ENCODE results near the gene SLC7A6.

Gene SLC7A6

DNA sequence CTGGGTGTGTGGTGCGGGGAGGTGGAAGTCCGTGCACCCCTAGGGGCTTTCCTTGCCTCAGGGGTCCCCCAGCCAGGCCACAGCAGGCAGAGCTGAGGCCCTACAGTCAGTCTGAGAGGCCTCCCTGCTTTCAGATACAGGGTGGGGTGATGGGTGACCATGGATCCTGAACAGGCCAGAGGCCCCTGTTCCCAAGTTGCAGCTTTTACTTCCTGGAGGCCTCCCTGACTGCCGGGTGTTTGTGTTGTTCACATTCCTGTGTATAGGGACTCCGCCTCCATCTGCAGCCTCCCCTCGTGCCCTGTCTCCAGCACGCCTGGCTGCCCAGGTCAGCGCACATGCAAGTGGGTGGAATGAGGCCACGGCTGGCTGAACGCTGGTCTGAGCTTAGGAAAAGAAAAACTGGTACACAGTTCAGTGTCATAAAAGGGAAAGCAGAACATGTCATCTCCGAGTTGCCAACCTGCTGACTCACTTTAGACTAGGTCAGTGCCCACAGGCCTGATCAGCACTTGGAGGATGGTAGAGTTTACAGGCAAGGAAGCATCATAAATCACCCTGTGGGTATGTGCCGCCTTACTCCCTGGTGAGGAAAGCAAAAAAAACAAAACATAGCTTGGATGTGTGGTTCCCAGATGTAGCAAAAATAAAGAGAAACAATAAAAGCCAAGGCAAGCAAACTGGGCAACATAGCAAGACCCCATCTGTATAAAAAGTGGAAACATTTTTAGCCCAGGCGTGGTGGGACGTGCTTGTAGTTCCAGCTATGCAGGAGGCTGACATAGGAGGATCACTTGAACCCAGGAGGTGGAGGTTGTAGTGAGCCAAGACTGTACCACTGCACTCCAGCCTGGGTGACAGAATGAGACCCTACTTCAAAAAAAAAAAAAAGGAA lies 6.2 kb upstream of the SLC7A6 start:
- no peak for DNase-seq

DNA sequence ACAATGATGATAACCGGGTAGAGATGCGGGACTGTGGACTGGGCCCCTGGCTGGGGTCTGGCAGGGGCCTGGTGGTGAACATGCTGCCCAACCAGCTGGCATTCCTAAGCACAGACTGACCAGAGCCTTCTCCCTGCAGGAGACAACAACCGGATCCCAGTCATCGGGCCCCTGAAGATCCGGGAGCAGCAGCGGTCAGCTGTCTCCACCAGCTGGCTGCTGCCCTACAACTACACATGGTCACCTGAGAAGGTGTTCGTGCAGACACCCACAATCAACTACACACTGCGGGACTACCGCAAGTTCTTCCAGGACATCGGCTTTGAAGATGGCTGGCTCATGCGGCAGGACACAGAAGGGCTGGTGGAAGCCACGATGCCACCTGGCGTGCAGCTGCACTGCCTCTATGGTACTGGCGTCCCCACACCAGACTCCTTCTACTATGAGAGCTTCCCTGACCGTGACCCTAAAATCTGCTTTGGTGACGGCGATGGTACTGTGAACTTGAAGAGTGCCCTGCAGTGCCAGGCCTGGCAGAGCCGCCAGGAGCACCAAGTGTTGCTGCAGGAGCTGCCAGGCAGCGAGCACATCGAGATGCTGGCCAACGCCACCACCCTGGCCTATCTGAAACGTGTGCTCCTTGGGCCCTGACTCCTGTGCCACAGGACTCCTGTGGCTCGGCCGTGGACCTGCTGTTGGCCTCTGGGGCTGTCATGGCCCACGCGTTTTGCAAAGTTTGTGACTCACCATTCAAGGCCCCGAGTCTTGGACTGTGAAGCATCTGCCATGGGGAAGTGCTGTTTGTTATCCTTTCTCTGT lies 5.1 kb upstream of the SLC7A6 start:
- no peak for DNase-seq

DNA sequence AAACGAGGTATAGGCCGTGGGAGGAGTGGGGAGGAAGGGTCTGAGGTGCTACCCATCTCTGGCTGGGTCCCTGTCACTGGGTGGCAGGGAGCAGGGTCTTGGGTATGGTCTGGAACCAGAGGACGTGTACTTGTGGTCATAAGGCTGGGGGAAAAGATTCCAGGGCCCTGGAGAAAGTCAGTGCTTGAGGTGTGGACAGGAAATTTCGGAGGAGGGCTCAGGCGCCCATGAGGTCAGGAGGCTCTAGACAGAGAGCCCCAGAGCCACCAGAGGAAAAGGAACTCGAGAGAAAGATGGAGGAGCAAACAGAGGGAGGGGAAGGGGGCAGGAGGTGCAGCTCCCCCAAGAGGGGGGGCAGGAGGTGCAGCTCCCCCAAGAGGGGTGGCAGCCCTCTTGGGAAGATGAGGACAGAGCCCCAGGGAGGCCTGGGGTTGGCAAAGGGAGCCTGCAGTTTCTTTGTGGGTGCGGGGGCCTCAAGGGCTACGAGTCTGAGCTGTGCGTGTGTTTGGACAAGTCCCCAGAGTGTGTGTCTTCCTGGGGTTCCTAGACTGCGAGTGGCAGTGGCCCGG lies 683 bp upstream of the SLC7A6 start:
- no peak for DNase-seq

DNA sequence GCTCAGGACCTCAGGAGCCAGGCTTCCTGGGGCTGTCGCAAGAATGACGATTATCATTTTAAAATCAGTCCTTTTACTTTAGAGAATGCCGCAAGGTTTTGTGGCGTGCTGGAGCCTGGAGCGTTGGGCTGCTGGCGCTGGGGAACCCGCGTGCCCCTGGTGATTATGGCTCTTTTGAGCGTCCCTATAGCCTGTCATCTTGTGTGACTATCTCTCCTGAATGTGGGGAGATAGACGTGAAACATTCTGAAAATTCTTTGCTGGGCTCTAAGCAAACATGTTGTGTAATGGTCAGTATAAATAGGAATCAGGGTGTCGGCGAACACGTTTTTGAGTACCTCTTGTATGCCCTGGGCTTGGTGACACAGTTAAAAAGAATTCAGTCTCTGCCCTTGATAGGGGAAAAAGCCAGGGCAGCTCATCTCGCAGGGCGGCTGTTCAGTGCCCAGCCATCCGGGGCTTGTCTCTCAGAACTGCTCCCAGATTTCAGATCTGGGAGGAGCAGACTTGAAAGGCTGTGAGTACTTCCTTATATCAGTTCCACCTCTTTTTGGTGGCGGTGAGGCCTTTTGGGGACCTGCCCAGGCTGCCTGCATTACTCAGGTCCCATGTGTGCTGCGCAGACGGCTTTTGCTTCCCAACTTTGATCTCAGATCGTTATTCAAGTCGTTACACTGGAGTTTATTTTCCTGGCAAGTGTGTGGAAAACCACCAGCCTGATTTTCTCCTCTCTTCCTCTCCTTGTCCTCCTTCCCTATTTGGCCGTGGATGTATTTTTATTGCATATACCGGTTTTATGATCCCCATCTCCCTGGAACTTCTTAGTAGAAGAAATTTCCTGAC lies 973 bp downstream of the SLC7A6 start:
- DNase-seq, result no peak

GRCh38 chr16:68267612-68268405 lies 3.5 kb downstream of the SLC7A6 start:
- DNase-seq, result peak; percentile 66

DNA sequence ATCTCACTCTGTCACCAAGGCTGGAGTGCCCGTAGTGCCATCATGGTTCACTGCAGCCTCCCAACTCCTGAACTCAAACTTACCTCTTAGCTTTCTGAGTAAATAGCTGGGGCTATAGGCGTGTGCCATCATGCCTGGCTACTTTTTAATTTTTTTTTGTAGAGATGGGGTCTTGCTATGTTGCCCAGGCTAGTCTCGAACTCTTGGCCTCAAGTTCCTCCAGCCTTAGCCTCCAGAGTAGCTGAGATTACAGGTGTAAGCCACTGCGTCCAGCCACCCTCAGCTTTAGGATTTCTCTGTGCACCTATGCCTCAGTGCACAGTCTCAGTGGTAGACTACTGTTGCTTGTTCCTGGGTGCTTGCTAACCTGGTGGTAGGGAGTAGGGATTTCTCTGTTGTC lies 5.5 kb downstream of the SLC7A6 start:
- DNase-seq, result no peak

GRCh38 chr16:68270353-68270752 lies 6.0 kb downstream of the SLC7A6 start:
- DNase-seq, result no peak

DNA sequence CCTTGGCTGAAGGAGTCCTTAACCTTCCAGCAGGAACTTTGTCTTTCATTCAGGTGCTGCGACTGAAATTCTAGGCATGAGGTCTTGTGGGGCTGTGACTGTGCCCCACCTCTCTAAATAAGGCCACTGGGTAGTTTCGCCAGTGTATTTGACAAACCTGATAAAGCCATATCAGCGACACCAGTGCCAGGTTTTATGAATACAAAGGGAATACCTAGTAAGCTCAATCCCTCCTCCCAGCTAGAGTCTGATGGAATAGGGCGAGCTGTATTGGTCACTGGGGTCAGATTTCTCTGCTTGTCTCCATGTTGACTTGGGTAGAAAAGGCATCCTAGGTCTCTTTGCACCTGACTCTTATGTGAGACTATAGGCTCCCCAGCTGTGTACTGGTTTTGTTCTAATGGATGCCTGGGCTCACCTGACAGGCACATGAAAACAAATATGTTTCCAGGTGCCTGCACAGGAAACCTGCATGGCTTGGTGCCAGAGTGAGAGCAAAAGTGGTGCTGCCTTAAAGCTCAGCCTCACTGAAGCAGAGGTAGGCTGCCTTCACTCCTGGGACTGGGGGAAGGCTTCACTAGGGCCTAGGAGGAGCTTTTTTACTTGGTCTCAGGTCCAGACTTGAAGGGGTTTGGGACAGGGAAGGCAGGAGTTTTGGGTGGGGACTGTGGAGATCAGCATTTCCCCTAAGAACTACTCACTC lies 8.3 kb downstream of the SLC7A6 start:
- DNase-seq, result no peak

DNA sequence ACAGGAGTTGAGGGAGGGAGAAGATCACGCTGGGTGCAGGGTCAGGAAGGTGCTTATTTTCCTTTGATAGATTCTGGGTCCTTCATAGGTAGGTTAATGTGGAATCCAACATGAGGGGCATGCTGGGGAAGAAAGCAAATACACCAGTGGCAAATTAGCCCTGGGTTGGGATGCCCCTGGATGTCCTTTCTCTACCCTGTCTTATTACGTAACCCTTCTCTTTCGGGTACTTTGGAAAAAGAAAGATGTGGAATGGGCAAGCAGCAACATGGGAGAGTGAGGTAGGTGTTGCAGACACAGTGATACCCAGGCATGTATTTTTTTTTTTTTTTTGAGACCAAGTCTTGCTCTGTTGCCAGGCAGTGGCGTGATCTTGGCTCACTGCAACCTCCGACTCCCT lies 9.1 kb downstream of the SLC7A6 start:
- DNase-seq, result no peak

- no peak for DNase-seq
Measured at GRCh38 chr16:68273896-68274295, 9.6 kb downstream of the SLC7A6 start.

GRCh38 chr16:68274441-68274840 lies 10.1 kb downstream of the SLC7A6 start:
- DNase-seq, result no peak

- DNase-seq, result no peak
Measured at GRCh38 chr16:68275611-68276191, 11.4 kb downstream of the SLC7A6 start.

DNA sequence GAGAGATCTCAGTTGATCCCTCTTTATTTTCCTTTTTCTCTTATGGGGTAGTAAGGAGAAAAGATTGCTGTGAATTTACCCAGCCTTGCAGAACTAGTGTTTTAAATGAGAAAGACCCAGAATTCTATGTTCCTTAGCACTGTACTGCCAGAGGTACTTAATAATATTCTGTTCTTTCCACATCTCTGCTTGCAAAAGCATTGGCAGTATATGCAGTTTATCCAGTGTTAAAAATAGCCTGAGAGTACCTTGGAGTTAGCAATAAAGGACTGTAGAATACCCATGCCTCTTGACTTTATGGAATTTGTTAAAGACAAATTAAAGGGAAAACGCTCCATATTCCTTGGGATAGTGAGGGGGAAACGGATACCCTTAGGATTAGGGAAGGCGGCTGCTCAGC lies 11.9 kb downstream of the SLC7A6 start:
- DNase-seq, result no peak

GRCh38 chr16:68279726-68280558 lies 15.6 kb downstream of the SLC7A6 start:
- DNase-seq, result no peak

- DNase-seq, result no peak
Measured at GRCh38 chr16:68281368-68282063, 17.2 kb downstream of the SLC7A6 start.

DNA sequence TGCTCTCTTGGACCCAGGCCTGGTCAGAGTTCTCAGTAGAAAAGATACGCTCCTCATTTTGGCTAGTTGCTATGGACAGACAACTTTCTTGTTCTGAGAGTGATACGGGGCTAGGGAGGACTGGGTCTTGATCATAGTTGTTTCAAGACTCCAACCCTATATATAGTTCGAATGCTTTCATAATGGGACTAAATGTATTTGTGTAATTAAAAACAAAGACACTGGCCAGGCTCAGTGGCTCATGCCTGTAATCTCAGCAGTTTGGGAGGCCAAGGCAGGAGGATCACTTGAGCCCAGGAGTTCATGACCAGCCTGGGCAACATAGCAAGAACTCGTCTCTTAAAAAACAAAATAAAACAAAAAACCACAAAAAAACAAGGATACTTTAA lies 17.7 kb downstream of the SLC7A6 start:
- no peak for DNase-seq

DNA sequence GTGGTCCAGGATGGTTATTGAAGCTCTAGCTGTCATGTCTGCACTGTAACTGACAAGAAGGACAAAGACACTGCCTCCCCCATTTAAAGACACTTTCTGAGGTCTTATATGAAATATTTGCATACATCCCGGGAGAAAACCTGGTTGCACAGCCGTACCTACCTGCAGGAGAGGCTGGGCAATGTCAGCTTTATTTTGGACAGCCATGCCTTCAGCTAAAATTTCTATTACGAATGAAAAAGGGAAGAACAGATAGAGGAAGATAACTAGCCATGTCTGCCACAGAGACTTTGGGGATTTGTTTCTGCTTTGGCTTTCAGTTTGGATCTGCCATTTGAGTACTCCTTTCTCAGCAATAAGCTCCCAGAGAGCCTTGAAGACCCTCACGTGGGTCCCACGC lies 19.0 kb downstream of the SLC7A6 start:
- DNase-seq, result no peak

- DNase-seq, result no peak
Measured at GRCh38 chr16:68283801-68284598, 19.7 kb downstream of the SLC7A6 start.

All from NCI-H524 treated with DMSO at 0.1 percent for 48 hours (cell line).